Osteocyte (in vitro differentiated cells): ENCODE results near the gene APOL1. TPM values are rescaled to one million over a fixed set of nuclear protein-coding genes. Genes with fewer than 3 reads are reported as not detected.
A peak's percentile ranks its signal among the peaks of the same experiment; 100 is the strongest.
"Not testable (repeated sequence)": the region's sequence is repeated elsewhere in the genome, so short reads cannot be mapped to it uniquely, and the experiment has no call there.

Experiments
- DNase-seq: peaks from one replicate; pipeline ENCODE4 v3.0.0; 2021; ENCODE audit warnings: mixed read lengths; ENCODE audit not compliant: unreplicated experiment; ENCODE audit errors: extremely low spot score
- H3K27ac Mint-ChIP-seq: one replicate; pipeline ENCODE4 v1.8.0; 2021; ENCODE audit warnings: mild to moderate bottlenecking, mixed read lengths; ENCODE audit not compliant: unreplicated experiment
- H3K27me3 Mint-ChIP-seq: one replicate; pipeline ENCODE4 v1.8.0; 2021; ENCODE audit warnings: mixed read lengths; ENCODE audit not compliant: unreplicated experiment
- H3K36me3 Mint-ChIP-seq: one replicate; pipeline ENCODE4 v1.8.0; 2021; ENCODE audit warnings: mixed read lengths; ENCODE audit not compliant: unreplicated experiment
- H3K4me1 Mint-ChIP-seq: one replicate; pipeline ENCODE4 v1.8.0; 2021; ENCODE audit warnings: mixed read lengths; ENCODE audit not compliant: unreplicated experiment
- H3K4me3 Mint-ChIP-seq: one replicate; pipeline ENCODE4 v1.8.0; 2021; ENCODE audit warnings: mild to moderate bottlenecking, moderate library complexity, mixed read lengths; ENCODE audit not compliant: unreplicated experiment
- H3K9me3 Mint-ChIP-seq: one replicate; pipeline ENCODE4 v1.8.0; 2021; ENCODE audit warnings: mixed read lengths; ENCODE audit not compliant: unreplicated experiment
- total RNA-seq: library from RNA; stranded (reverse); gene quantifications from 2 replicates; pipeline ENCODE4 v1.2.1, GENCODE V29; 2021
- TF ChIP-seq, protein P1 (sequence below): fragments of 200-600 bp; sonication (generic); IDR thresholded peaks from 2 replicates; pipeline ENCODE4 v1.5.0; 2021; ENCODE audit warnings: antibody characterized with exemption, mild to moderate bottlenecking, moderate library complexity

APOL1 gene
- total RNA-seq, 1 donor from 2014 or later: 16.2 TPM

DNA sequence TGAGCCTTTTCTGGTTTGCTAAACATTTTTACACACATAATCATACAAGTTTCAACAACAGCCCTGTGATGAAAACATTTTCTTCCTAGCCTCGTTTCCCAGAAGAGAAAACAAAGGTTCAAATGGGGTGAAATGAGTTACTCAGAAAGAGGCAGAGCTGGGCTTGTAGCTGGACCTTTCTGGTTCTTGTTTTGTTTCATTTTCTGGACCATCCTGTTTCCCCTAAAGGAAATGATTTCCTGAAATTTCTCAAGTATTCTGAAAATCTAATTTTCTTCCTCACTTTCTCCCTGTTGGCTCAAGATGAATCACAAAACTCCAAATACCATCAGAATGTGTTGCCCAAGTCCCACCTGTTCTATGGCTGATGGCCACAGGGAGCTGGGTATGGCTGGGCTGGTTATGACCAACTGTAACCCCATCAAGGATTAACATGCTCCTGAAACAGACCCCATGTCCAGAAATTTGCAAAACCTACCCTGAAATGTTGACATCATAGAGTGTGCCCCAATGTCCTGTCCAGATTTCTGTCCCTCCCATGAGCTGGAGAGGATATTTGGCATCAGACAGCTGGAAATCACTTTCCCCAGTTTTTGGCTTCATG is 44.7 kb upstream of the APOL1 start:
- Mint-ChIP-seq H3K9me3 (no peaks in the 10 kb centered on the region), H3K27me3 (peaks cover 37% of the 10 kb centered on the region), H3K4me3 (no peak overlapping the region), H3K4me1 (peaks cover 7% of the 10 kb centered on the region), H3K36me3 (no peaks in the 10 kb centered on the region), H3K27ac (no peak overlapping the region)
- TF ChIP-seq, protein P1, sequence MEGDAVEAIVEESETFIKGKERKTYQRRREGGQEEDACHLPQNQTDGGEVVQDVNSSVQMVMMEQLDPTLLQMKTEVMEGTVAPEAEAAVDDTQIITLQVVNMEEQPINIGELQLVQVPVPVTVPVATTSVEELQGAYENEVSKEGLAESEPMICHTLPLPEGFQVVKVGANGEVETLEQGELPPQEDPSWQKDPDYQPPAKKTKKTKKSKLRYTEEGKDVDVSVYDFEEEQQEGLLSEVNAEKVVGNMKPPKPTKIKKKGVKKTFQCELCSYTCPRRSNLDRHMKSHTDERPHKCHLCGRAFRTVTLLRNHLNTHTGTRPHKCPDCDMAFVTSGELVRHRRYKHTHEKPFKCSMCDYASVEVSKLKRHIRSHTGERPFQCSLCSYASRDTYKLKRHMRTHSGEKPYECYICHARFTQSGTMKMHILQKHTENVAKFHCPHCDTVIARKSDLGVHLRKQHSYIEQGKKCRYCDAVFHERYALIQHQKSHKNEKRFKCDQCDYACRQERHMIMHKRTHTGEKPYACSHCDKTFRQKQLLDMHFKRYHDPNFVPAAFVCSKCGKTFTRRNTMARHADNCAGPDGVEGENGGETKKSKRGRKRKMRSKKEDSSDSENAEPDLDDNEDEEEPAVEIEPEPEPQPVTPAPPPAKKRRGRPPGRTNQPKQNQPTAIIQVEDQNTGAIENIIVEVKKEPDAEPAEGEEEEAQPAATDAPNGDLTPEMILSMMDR: no peak
- no peak for DNase-seq

DNA sequence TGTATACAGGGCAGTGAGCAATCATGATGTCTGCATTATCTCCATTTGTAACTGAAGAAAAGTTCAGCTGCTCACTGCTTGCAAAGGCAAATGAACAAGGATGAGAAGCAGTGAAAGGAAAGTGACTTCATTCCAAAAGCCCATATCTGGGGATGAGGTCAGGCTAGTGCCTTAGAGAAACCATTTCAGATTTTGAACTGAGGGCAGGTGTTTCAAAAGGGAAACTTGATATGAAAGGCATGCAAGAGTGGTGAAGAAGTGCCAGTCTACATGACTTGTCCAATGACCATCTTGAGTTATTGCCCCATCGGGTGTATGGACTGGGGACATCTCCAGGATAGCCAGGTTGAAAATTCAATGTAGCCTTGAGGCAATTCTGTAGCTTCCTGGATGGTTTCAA is 44.0 kb upstream of the APOL1 start:
- no peak for DNase-seq
- Mint-ChIP-seq H3K4me1 (peaks cover 7% of the 10 kb centered on the region), H3K27ac (no peak overlapping the region), H3K36me3 (no peaks in the 10 kb centered on the region), H3K9me3 (no peaks in the 10 kb centered on the region), H3K27me3 (peaks cover 39% of the 10 kb centered on the region), H3K4me3 (no peak overlapping the region)
- TF ChIP-seq, protein P1: no peak

DNA sequence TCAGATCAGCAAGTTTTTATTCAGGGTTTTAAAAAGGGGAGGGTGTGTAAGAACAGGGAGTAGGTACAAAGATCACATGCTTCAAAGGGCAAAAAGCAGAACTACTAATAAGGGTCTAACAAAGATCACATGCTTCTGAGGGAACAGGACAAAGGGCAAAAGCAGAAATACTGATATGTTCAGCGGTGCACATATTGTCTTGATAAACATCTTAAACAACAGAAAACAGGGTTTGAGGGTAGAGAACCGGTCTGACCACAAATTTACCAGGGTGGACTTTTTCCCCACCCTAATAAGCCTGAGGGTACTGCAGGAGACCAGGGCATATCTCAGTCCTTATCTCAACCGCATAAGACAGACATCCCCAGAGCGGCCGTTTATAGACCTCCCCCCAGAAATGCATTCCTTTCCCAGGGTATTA is 43.4 kb upstream of the APOL1 start:
- H3K4me3 Mint-ChIP-seq, H3K27ac Mint-ChIP-seq, H3K36me3 Mint-ChIP-seq, H3K9me3 Mint-ChIP-seq, H3K4me1 Mint-ChIP-seq, DNase-seq: not testable (repeated sequence)
- peaks cover 43% of the 10 kb centered on the region for H3K27me3 Mint-ChIP-seq

DNA sequence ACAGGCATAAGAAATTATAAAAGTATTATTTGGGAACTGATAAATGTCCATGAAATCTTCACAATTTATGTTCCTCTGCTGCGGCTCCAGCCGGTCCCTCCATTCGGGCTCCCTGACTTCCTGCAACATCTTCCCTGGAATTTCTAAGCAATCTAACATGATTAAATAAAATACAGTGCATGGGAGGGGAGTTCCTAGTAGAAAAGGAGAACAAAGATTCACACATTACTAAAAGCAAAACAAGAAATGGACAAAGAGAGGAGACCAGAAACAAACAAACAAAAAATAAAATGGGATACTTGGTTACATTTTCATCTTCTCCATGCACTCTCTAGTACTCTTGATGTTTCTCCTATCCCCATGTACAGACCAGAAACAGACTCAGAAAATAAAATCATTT is 42.7 kb upstream of the APOL1 start:
- Mint-ChIP-seq H3K4me3 (no peak overlapping the region), H3K9me3 (no peaks in the 10 kb centered on the region), H3K27ac (no peak overlapping the region), H3K4me1 (peaks cover 7% of the 10 kb centered on the region), H3K27me3 (peaks cover 42% of the 10 kb centered on the region), H3K36me3 (no peaks in the 10 kb centered on the region)
- DNase-seq: no peak
- TF ChIP-seq, protein P1: no peak

DNA sequence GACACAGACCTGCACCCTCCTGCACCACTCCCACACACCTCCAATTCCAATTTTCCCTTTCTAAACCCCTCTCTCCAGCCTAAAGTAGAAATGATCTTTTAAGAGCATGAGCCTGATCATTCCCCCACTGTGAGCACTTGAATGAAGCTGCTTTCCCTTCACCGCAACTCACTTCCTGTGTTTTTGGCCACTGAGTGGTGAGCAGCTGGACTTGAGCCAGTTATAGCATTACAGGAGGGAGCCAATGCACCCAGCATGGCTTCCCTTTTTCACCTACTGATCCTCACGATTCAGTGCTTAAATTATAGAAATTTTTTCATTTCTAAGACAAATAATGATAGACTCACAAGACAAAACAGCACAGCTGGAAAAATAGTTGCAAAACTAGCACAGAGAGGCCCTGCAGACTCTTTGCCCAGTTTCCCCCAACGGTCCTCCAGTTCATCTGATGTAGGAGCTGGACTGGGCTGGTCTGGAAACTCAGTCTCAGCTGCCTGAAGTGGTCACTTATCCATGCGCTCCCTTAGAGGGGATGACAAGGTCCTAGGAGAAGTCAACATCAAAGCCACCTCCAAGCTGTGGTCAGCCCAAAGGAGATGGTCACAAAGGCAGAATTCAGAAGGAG is 41.6 kb upstream of the APOL1 start:
- Mint-ChIP-seq H3K27ac (peak overlapping the region; percentile 1), H3K9me3 (no peaks in the 10 kb centered on the region), H3K27me3 (peaks cover 50% of the 10 kb centered on the region), H3K36me3 (no peaks in the 10 kb centered on the region), H3K4me1 (peaks cover 7% of the 10 kb centered on the region), H3K4me3 (no peak overlapping the region)
- TF ChIP-seq, protein P1: no peak
- no peak for DNase-seq
